GM20000 (cell line): ENCODE measurements around the gene MXD4.

ENCODE experiments used
- DNase-seq: peaks from one replicate; pipeline ENCODE4 v3.0.0; 2012; ENCODE audit warnings: low spot score
- TF ChIP-seq, protein P1 (sequence below): IDR thresholded peaks from 2 replicates; pipeline ENCODE4 v1.5.1; 2012; ENCODE audit warnings: mild to moderate bottlenecking, control low read depth; ENCODE audit errors: extremely low read depth, missing control alignments

The MXD4 gene

DNA sequence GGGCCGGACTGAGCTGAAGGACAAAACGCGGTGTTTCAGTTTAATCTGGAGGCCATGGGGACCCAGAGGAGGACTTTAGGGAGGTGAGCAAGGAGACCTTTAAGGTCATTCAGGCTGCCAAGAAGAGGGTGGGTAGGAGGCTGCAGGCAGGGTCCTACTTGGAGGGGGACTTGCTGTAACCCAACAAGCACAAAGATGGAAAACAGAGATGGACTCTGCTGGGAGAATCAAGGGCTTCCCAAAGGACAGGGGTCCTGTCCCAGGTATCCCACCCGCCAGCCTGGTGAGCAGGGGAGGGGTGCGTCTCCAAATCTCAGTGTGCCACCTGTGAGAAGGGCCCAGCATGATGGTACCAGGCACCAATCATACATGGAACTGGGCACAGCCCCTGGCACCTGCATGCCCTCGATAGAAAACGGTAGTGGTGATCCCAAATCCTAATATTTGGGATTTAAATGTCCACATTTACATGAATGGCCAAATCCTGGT is 16.1 kb downstream of the MXD4 start:
- peak; percentile 10 for DNase-seq
- TF ChIP-seq, protein P1, sequence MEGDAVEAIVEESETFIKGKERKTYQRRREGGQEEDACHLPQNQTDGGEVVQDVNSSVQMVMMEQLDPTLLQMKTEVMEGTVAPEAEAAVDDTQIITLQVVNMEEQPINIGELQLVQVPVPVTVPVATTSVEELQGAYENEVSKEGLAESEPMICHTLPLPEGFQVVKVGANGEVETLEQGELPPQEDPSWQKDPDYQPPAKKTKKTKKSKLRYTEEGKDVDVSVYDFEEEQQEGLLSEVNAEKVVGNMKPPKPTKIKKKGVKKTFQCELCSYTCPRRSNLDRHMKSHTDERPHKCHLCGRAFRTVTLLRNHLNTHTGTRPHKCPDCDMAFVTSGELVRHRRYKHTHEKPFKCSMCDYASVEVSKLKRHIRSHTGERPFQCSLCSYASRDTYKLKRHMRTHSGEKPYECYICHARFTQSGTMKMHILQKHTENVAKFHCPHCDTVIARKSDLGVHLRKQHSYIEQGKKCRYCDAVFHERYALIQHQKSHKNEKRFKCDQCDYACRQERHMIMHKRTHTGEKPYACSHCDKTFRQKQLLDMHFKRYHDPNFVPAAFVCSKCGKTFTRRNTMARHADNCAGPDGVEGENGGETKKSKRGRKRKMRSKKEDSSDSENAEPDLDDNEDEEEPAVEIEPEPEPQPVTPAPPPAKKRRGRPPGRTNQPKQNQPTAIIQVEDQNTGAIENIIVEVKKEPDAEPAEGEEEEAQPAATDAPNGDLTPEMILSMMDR, result no peak

DNA sequence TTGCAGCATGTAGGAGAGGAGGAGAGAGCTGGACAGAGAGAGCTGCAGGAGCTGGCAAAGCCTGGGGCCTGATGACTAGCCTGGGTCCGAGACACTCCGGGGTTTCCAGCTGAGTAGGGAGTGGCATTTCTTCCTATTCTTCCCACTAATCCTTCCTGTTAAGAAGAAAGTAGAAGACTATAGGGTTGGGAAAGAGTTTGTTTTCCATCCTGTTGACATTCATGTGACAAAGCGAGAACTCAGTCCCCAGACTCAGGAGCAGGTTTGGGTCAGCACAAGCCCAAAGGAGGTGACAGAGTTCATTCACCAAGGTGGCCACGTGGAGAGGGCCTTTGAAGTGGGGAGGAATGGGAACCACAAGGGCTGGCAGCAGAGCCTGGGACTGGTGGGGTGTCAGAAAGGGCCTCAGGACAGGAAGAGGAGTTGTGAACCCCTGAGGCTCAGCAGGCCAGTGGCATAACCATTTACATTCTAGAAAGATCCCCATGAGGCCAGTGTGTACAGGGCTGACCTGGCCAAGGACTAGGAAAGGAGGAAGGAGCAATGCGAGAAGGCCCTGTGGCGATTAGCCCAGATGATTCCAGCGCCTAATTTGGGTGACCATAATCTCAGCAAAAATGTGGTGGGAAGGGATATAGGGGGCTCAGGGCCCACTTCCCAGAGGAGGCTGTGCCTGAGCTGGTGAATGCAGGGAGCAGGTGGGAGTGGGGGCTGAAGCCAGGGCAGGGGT is 16.7 kb downstream of the MXD4 start:
- TF ChIP-seq, protein P1, result no peak
- peak; percentile 10 for DNase-seq

DNA sequence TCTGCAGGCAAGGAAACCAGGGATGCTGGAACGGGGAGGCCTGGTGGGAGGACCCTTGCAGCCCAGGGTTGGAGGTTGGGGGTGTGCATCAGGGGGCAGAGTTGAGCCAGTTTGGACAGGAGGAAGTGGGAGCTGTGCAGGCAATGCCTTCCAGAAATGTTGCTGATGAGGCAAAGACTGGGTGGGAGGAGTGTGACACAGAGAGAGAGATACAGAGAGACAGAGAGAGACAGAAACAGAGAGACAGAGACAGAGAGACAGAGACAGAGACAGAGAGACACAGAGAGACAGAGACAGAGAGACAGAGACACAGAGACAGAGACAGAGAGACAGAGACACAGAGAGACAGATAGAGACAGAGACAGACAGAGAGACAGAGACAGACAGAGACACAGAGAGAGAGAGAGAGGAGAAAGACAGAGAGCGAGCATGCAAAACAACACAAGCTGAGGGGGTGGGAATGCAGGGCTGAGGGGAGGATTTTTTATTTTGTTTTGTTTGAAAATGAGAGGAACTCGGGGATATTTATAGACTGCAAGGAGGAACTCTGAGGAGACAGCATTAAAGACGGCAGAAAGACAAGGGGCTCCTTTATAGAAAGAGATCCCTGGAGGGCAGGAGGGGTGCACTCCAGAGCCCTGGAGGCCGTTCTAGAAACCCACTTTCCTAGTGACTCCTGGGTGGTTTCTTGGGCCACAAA is 18.1 kb downstream of the MXD4 start:
- TF ChIP-seq, protein P1, result peak; percentile 22
- peak; percentile 57 for DNase-seq

DNA sequence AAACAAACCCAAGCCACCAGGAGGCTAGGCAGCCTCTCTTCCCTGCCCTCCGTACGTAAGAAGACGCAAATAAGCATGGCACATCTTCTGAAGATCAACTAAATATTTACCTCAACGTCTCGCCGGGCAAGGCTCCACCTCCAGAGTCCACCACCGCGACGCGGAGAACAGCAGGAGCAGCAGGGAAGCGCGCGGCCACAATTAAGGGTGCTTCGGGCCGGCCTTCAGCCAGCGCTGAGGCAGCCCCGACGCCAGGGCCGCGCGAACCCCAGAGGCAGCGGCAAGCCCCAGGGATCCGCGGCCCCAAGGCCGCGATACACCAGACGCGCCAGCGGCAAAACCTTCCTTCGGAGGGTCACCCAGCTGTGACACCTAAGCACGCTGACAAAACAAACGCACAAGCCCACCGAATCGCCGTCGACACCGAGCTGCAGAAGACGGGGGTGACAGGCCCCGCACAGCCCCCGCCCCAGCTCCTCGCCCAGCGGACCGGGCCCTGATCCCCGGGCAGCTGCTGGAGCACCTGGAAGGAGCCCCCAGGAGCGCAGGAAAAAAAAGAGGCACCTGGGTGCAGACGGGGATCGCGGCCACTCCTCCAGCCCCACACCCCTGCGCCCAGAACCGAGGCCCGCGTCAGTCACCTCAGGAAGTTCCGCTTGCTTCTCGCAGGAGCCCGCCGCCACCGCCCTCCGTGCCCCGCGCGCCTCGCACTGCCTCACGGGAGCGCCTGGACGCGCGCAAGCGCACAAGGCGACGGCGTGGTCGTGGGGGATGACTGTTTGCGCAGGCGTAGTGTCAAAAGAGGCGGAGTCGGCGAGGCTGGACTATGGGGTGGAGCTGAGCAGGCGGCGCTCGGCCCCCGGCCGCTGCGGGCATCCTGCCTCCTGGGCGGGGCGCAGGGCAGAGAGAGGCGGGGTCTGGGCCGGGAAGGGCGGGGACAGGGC is 20.2 kb downstream of the MXD4 start, which contains the start of the genes HAUS3 and POLN:
TSS of gene HAUS3 (minus strand) at position 712 of the 944 bp plus-strand sequence. CDS start 1,175 bp downstream, outside the sequence.
TSS of gene POLN (minus strand) at position 712 of the 944 bp plus-strand sequence. CDS start 12,890 bp downstream, outside the sequence.
- DNase-seq, result peak; percentile 100
- TF ChIP-seq, protein P1, result no peak

DNA sequence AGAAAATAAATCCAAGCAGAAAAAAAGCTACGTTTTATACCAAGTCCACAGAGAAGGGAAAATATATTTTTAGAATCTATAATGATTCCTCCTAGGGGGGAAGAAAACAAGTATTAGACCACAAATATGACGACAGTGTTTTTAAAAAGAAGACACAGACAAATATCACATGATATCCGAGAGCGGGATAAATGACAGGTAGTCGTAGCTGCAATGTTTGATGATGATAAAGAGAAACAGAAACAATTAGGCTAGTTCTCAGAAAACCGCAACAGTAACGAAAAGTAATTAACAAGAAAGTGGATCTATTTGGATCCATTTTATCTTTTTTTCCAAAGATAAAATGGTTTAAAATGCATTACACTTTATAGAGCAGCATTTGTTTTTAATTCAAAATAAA is 20.9 kb downstream of the MXD4 start:
- TF ChIP-seq, protein P1, result no peak
- DNase-seq, result peak; percentile 17

DNA sequence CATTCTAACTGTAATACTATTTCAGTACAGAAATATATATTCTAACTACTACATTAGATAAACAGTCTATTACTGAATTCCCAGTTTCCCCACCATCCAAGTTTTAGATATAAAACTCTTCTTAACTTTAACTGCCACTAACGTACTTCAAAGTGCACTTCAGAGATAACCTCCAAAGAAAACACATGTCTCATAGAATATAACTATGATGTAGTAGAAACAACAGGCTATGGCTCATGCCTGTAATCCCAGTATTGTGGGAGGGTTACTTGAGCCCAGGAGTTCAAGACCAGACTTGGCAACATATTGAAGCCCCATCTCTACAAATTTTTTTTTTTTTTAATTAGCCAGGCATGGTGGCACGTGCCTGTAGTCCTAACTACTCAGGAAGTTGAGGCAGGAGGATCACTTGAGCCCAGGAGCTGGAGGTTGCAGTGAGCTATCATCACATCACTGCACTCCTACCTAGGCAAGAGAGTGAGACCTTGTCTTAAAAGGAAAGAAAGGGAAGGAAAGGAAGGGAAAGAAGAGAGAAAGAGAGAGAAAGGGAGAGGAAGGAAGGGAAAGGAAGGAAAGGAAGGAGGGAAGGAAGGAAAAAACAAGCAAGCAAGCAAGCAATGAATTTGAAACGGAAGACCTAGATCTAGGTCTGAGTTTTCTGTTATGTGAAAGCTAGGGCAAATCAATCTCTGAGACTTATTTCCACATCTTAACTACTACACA is 24.8 kb downstream of the MXD4 start:
- TF ChIP-seq, protein P1, result no peak
- no peak for DNase-seq
